HEK293 (cell line): Measurements from ENCODE around the gene RUSF1.

Experiments used
- CTCF ChIA-PET: fragments of 350-600 bp; formaldehyde crosslinking; extraction: SDS; loops from one replicate; lab custom pipeline; 2021; ENCODE audit warnings: antibody characterized with exemption; lab: Yijun Ruan, JAX
- POLR2A ChIA-PET: fragments of 300-600 bp; formaldehyde crosslinking; extraction: SDS; loops from one replicate; lab custom pipeline; 2020; ENCODE audit warnings: antibody characterized with exemption, inconsistent platforms; lab: Yijun Ruan, JAX
- H3K27ac ChIP-seq: fragments of 200-500 bp; sonication (Bioruptor generic); 2 replicates; pipeline ENCODE4 v1.5.1; 2014; ENCODE audit warnings: low read depth, low read length, control low read depth, inconsistent platforms; ENCODE audit errors: extremely low read depth
- H3K36me3 ChIP-seq, 2 experiments: fragments of 200-500 bp in 1 of 2; sonication (Bioruptor generic) in 1 of 2; 1 replicate in 1 of 2; 2 replicates in 1 of 2; pipeline ENCODE4 v1.5.1; 2014 to 2017; ENCODE audit warnings: inconsistent platforms in 2 of 2, low read length in 2 of 2; ENCODE audit not compliant: control insufficient read depth in 2 of 2, insufficient read depth in 1 of 2
- H3K4me1 ChIP-seq: fragments of 200-500 bp; sonication (Bioruptor generic); 2 replicates; pipeline ENCODE4 v1.5.1; 2014; ENCODE audit warnings: mild to moderate bottlenecking, low read length, inconsistent platforms; ENCODE audit not compliant: control insufficient read depth, insufficient read depth
- H3K4me3 ChIP-seq: 2 replicates; pipeline ENCODE4 v1.5.1; 2011; ENCODE audit warnings: low read depth, mild to moderate bottlenecking, control low read depth, low read length, moderate library complexity
- H3K9me3 ChIP-seq: fragments of 200-500 bp; sonication (Bioruptor generic); 2 replicates; pipeline ENCODE4 v1.5.1; 2014; ENCODE audit warnings: low read depth, low read length, inconsistent platforms; ENCODE audit not compliant: control insufficient read depth, insufficient read depth
- KLF1 ChIP-seq: fragments of 450-650 bp; formaldehyde crosslinking; IDR thresholded peaks from 2 replicates; pipeline ENCODE4 v1.5.1; 2016; ENCODE audit warnings: missing biosample characterization, missing genetic modification characterization
- KLF10 ChIP-seq: fragments of 450-650 bp; IDR thresholded peaks from 2 replicates; pipeline ENCODE4 v1.5.1; 2018; ENCODE audit warnings: missing biosample characterization, mild to moderate bottlenecking, missing genetic modification characterization
- PRDM1 ChIP-seq: fragments of 450-650 bp; formaldehyde crosslinking; IDR thresholded peaks from 2 replicates; pipeline ENCODE4; 2016; ENCODE audit warnings: missing biosample characterization, missing genetic modification characterization
- ZFP3 ChIP-seq: fragments of 450-650 bp; formaldehyde crosslinking; IDR thresholded peaks from 2 replicates; pipeline ENCODE4 v1.5.1; 2016; ENCODE audit warnings: low read depth, missing biosample characterization, missing genetic modification characterization
- ZNF133 ChIP-seq: fragments of 450-650 bp; formaldehyde crosslinking; IDR thresholded peaks from 2 replicates; pipeline ENCODE4 v1.5.1; 2016; ENCODE audit warnings: missing biosample characterization, missing genetic modification characterization
- ZNF138 ChIP-seq: fragments of 450-650 bp; formaldehyde crosslinking; IDR thresholded peaks from 2 replicates; pipeline ENCODE4 v1.5.1; 2016; ENCODE audit warnings: missing biosample characterization, missing genetic modification characterization, borderline replicate concordance
- ZNF148 ChIP-seq: fragments of 450-650 bp; formaldehyde crosslinking; IDR thresholded peaks from 2 replicates; pipeline ENCODE4 v1.5.0; 2017; ENCODE audit warnings: missing biosample characterization, missing genetic modification characterization, borderline replicate concordance
- ZNF16 ChIP-seq: fragments of 450-650 bp; formaldehyde crosslinking; IDR thresholded peaks from 2 replicates; pipeline ENCODE4 v1.5.1; 2016; ENCODE audit warnings: low read depth, missing biosample characterization, missing genetic modification characterization
- ZNF24 ChIP-seq: fragments of 450-650 bp; formaldehyde crosslinking; IDR thresholded peaks from 2 replicates; pipeline ENCODE4 v1.5.1; 2016; ENCODE audit warnings: missing biosample characterization, missing genetic modification characterization
- ZNF362 ChIP-seq: fragments of 450-650 bp; formaldehyde crosslinking; IDR thresholded peaks from 2 replicates; pipeline ENCODE4 v1.5.1; 2016; ENCODE audit warnings: missing biosample characterization, missing genetic modification characterization
- ZNF366 ChIP-seq: fragments of 450-650 bp; formaldehyde crosslinking; conservative IDR thresholded peaks from 2 replicates; pipeline ENCODE4 v1.5.1; 2016; ENCODE audit warnings: missing biosample characterization, missing genetic modification characterization
- ZNF433 ChIP-seq: fragments of 450-650 bp; formaldehyde crosslinking; IDR thresholded peaks from 2 replicates; pipeline ENCODE4 v1.5.1; 2016; ENCODE audit warnings: missing biosample characterization, missing genetic modification characterization, low read depth
- ZNF548 ChIP-seq: fragments of 450-650 bp; formaldehyde crosslinking; IDR thresholded peaks from 2 replicates; pipeline ENCODE4 v1.5.1; 2016; ENCODE audit warnings: missing biosample characterization, missing genetic modification characterization
- ZNF645 ChIP-seq: fragments of 450-650 bp; formaldehyde crosslinking; IDR thresholded peaks from 2 replicates; pipeline ENCODE4; 2016; ENCODE audit warnings: missing biosample characterization, missing genetic modification characterization
- ZNF670 ChIP-seq: fragments of 450-650 bp; formaldehyde crosslinking; IDR thresholded peaks from 2 replicates; pipeline ENCODE4 v1.5.1; 2016; ENCODE audit warnings: missing biosample characterization, missing genetic modification characterization, low read depth
- ZNF747 ChIP-seq: fragments of 450-650 bp; formaldehyde crosslinking; IDR thresholded peaks from 2 replicates; pipeline ENCODE4 v1.5.1; 2016; ENCODE audit warnings: missing biosample characterization, missing genetic modification characterization
- TF ChIP-seq, protein P1 (sequence below): fragments of 450-650 bp; formaldehyde crosslinking; IDR thresholded peaks from 2 replicates; pipeline ENCODE4 v1.5.1; 2016; ENCODE audit warnings: missing biosample characterization, missing genetic modification characterization, low read depth

Gene RUSF1

GRCh38 chr16:31513884-31514283 is 5.7 kb upstream of the RUSF1 start:
- Histone ChIP-seq H3K27ac (no peak overlapping the region), H3K4me3 (no peak overlapping the region), H3K36me3 (no peaks in the 10 kb centered on the region), H3K9me3 (no peaks in the 10 kb centered on the region), H3K4me1 (no peaks in the 10 kb centered on the region)
- ChIA-PET CTCF (interaction anchor here (0.6 kb wide), 1 partner anchor 158 kb away, joined by 4 read pairs; no protein-coding TSS in a partner anchor), POLR2A (no interaction called here)
- TF ChIP-seq ZNF366 (tag by site-specific recombination) (peak; percentile 41; the same call in 1 of the 2 replicates), ZNF24 (no peak), ZNF548 (tag by site-specific recombination) (no peak)

DNA sequence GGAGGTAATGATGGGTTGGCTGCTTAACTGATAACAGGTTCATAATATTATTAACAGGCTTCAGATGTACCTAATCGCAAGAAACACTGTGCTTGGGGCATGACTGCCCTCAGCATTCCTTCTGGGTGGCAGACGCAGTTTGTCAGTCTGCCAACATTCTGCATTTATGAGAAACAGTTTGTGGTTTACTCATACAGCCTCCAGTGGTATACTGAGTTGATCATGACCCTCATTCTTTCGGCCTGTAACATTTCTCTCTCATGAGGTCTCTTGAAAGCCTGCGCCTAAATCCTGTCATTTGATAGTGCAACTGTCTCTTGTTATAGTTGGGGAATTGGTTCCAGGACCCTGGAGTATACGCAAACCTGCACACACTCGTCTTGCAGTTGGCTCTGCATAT is 4.9 kb upstream of the RUSF1 start:
- POLR2A ChIA-PET, result no interaction called here
- H3K9me3 ChIP-seq, result no peaks in the 10 kb centered on the region
- H3K4me3 ChIP-seq, result no peak overlapping the region
- H3K4me1 ChIP-seq, result no peaks in the 10 kb centered on the region
- no peak for TF ChIP-seq ZNF670
- no peak for TF ChIP-seq ZNF645 (tag by site-specific recombination)
- TF ChIP-seq ZNF433 (tag by site-specific recombination), result no peak
- TF ChIP-seq KLF10 (tag by site-specific recombination), result no peak
- TF ChIP-seq ZNF133 (tag by site-specific recombination), result no peak
- TF ChIP-seq ZNF148 (tag by site-specific recombination), result no peak
- no peak for TF ChIP-seq KLF1 (tag by site-specific recombination)
- TF ChIP-seq ZNF138 (tag by site-specific recombination), result no peak
- TF ChIP-seq ZFP3, result no peak
- no peak overlapping the region for H3K27ac ChIP-seq
- H3K36me3 ChIP-seq, result no peaks in the 10 kb centered on the region
- CTCF ChIA-PET, result no interaction called here

DNA sequence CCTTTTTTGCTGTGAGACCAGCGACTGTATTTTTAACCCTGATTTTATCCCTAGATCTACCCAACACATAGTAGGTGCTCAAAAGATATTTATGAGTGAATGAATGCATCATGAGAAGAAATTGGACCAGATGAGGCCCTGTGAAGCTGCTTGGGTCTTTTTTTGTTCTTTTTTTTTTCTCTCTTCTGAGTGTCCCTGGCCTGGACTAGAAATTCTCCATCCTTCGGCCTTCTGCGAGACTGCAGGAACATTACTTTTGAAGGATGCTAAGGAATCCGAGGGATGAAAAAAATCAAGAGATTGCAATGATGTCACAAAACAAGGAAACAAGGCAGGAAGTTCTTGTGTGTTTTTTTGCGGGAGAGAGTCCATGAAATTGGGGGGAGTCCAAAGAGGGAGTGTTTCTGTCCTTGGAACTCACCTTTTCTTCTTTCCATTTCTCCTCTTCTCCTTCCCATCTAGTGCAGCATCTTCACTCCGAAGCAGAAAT is 560 bp upstream of the RUSF1 start:
- POLR2A ChIA-PET, result interaction anchor here (0.9 to 2.1 kb wide), 8 partner anchors 10 to 329 kb away, joined by 3 to 7 read pairs (median 4); partner anchors contain the start of genes ARMC5 and FUS
- H3K4me1 ChIP-seq, result no peaks in the 10 kb centered on the region
- peak overlapping the region; percentile 68 for H3K27ac ChIP-seq
- H3K36me3 ChIP-seq, result peaks cover 0 to 7% of the 10 kb centered on the region in 2 experiments; a peak in 2 of 3 replicates
- CTCF ChIA-PET, result no interaction called here
- TF ChIP-seq ZNF362 (tag by site-specific recombination), result peak; percentile 24; the same call in 1 of the 2 replicates
- TF ChIP-seq ZNF747 (tag by site-specific recombination), result no peak
- TF ChIP-seq PRDM1 (tag by site-specific recombination), result peak; percentile 45; the same call in 1 of the 2 replicates
- no peak for TF ChIP-seq ZNF16 (tag by site-specific recombination)
- TF ChIP-seq, protein P1, sequence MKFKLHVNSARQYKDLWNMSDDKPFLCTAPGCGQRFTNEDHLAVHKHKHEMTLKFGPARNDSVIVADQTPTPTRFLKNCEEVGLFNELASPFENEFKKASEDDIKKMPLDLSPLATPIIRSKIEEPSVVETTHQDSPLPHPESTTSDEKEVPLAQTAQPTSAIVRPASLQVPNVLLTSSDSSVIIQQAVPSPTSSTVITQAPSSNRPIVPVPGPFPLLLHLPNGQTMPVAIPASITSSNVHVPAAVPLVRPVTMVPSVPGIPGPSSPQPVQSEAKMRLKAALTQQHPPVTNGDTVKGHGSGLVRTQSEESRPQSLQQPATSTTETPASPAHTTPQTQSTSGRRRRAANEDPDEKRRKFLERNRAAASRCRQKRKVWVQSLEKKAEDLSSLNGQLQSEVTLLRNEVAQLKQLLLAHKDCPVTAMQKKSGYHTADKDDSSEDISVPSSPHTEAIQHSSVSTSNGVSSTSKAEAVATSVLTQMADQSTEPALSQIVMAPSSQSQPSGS (tag by site-specific recombination), result peak; percentile 45
- H3K9me3 ChIP-seq, result no peaks in the 10 kb centered on the region
- H3K4me3 ChIP-seq, result peak overlapping the region; percentile 97
